ENCODE measurements around the gene NTNG2.

Gene NTNG2

GRCh38 chr9:132235894-132236661 lies 74.2 kb downstream of the NTNG2 start:
- DNase-seq (ENCODE audit: low spot score) = peak; percentile 59

DNA sequence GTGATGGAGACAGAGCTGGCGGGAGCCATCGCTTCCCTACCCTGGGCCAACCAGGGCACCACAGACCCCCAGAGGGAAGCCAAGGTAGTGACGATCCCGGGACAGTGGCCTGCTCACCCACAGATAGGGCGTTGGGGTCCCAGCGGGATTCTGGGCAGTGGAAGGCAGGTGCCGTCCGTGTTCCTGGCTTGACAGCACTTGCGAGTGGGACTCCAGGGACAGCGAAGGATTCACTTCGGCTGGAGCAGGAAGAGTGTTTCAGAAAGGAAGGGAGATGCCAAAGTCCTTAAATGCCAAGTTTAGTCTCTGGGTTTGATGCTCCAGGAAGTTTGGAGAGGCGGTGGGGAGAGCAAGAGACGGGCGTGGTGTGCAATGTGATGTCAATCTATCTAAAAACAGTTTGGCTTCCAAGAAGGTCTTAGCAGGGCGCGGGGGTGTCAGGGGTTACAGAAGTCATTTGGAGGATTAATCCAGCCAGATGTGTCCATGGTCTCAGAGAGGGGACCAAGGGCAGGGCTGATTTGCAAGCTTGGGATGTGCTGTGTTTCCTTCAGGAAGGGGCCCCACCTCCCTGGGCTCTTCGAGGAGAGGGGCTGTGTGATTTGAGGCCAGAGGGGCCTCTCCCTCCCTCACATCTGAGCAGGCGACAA lies 74.9 kb downstream of the NTNG2 start:
- no peak for DNase-seq (ENCODE audit: low spot score)

- no peak for DNase-seq (ENCODE audit: low spot score)
Observed at GRCh38 chr9:132237481-132237880, 75.6 kb downstream of the NTNG2 start.

DNA sequence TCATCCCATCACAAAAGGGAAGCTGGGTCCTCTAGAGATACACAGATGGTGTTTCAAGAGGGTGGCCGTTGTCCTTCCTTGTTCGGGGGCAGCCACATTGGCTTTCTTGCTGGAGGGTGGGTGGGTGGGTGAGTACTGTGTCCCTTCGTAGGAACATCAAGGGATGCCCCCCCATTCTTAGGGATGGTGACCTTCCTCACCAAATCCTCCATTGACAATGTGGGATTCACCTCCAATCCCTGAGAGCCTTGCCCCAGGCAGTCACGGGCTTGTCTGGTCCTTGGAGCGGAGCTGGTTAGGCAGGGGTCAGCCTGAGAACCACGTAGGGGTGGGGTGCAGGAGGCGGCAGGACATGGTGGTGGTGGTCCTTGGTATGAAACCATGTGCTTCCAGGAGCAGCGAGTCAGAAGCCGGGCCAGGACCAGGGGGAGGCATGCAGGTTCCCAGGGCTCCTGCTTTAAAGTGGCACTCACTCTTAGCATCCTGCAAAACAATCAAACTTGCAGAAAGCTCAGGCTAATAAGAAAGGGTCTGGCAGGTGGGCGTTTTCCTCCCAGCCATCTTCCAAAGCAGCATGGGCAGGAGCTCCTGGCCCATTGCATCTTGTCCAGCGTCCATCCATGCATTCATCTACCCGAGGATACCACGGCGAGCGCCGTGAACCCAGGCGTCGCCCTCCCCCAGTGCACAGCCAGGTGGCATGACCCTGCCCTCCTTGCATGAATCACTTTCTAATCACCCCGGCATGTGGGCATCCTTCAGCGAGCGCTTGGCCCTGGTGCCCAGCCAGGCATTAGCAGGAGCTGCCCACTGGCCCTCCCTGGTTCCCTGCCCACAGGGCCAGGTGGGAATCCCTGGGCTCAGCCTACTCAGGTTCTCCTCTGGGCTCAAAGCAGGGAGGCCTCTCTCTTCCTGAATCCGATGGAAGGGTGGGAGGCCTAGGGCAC lies 76.4 kb downstream of the NTNG2 start:
- no peak for DNase-seq (ENCODE audit: low spot score)

GRCh38 chr9:132238992-132239391 lies 77.1 kb downstream of the NTNG2 start:
- no peak for DNase-seq (ENCODE audit: low spot score)

- no peak for DNase-seq (ENCODE audit: low spot score)
Observed at GRCh38 chr9:132239518-132239917, 77.7 kb downstream of the NTNG2 start.

DNA sequence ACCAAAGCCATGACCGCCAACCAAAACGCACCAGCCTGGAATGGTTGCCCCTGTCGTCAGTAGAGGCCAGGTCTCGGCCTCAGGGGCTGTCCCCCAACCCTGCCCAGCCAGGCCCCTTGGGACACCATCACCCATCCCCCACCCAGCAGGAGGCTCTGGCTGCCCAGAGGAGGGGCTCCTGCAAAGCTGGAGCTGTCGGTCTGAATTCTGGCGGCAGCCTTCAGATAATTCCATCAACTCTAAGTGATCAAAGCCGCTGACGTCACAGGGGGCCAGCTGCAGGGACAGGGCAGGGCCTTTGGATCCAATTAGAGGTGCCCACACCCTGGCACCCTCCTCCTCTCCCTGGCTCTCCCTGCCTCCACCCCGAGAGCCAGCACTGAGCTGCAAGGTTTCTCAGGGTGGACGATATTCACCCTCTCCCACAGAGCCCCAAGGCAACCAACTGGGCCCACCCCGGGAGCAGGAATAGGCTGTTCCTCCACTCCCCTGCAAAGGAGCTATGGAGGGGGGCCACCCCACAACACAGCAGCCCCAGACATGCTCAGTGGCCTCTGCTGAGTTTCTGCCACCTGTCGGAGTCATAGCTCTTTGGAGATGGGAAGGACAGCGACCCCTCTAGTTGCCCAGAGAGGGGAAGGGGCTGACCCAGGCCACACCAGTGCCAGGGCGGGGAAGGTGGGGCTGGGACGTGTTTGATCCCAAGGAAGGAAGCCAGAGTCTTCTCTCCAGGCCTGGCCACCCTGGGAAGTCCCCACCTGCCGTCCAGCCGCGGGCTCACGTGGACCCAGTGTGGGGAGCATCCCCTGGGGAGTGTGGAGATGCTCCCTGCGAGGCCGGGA lies 78.4 kb downstream of the NTNG2 start:
- no peak for DNase-seq (ENCODE audit: low spot score)

DNA sequence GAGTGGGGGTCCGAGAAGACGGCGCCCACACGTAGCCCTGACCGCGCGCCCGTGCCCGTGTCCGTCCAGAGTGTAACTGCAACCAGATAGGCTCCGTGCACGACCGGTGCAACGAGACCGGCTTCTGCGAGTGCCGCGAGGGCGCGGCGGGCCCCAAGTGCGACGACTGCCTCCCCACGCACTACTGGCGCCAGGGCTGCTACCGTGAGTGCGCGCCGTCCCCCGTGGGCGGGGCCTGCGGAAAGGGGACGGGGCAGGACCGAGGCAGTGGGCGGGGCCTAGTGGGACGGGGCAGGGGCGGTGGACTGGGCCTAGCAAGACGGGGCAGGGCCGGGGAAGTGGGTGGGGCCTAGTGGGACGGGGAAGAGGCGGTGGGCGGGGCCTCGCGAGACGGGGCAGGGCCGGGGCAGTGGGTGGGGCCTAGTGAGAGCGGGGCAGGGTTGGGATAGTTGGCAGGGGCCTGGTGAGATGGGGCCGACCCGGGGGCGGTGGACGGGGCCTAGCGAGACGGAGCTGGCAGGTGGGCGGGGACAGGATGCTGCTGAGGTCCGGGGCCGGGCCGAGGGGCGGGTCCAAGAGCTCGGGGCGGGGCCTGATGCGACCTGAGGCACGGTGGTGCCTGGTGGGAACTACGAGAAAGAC lies 79.1 kb downstream of the NTNG2 start:
- DNase-seq (ENCODE audit: low spot score) = peak; percentile 89

DNA sequence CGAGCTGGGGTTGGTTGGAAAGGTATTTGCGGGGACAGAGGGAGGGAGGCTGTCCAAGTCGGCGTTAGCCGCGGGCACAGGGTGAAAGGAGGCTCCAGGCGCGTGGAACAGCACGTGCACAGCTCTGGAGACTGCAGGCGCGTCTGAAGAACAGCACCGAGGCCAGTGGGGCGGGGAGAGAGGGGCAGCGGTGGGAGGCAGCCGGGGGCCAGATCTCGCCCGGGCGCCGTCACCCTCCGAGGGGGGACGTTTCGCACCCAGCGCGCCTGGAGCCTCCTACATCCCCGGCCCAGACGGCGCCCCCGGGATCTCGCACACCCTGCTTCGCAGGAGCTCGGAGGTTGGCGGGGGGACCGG lies 79.6 kb downstream of the NTNG2 start:
- DNase-seq (ENCODE audit: low spot score) = no peak

DNA sequence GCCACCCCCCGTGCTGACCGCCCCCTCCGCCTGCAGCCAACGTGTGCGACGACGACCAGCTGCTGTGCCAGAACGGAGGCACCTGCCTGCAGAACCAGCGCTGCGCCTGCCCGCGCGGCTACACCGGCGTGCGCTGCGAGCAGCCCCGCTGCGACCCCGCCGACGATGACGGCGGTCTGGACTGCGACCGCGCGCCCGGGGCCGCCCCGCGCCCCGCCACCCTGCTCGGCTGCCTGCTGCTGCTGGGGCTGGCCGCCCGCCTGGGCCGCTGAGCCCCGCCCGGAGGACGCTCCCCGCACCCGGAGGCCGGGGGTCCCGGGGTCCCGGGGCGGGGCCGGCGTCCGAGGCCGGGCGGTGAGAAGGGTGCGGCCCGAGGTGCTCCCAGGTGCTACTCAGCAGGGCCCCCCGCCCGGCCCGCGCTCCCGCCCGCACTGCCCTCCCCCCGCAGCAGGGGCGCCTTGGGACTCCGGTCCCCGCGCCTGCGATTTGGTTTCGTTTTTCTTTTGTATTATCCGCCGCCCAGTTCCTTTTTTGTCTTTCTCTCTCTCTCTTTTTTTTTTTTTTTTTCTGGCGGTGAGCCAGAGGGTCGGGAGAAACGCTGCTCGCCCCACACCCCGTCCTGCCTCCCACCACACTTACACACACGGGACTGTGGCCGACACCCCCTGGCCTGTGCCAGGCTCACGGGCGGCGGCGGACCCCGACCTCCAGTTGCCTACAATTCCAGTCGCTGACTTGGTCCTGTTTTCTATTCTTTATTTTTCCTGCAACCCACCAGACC lies 80.2 kb downstream of the NTNG2 start:
- no peak for DNase-seq (ENCODE audit: low spot score)

- no peak for DNase-seq (ENCODE audit: low spot score)
Observed at GRCh38 chr9:132242621-132243155, 80.8 kb downstream of the NTNG2 start.

DNA sequence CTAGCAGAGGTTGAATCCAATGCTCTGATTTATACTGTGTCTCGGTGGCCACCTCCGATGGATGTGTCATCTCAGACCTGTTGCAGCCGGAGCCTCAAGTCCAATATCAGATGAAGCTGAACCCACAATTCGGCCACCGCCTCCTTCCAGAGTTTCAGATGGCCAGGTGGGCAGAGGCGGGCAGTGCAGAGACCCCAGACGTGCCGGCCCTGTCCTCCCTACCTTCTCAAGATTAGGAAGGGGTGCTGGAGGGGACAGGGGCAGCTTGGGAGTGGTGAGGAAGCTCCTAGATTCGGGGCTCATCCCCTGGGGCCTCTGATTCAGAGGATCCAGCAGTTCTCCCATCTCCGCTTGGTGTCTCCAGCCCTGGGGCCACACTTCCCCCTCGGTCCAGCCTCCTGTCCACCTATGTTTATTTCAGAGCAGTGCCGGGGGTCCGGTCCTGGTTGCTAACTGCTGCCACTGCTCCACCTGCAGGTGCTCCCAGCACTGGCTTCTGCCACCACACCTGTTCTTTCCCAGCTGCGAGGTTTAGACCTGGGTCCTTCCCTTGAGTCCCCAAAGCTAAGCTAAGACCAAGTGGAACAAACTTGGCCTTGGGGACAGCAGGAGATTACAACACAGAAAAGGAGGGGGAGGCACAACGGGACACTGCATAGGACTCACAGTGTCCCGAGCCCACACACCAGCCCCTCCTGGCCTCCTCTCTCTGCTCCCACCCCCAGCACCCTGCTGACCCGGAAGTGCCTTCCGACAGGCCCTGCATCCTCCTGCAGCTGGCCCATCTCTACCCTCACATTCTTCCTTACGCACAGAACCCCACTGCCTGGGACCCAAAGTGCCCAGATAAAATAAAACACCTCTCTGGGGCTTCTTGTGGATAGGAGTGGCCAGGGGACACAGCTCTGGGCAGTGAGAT lies 81.6 kb downstream of the NTNG2 start:
- no peak for DNase-seq (ENCODE audit: low spot score)

DNA sequence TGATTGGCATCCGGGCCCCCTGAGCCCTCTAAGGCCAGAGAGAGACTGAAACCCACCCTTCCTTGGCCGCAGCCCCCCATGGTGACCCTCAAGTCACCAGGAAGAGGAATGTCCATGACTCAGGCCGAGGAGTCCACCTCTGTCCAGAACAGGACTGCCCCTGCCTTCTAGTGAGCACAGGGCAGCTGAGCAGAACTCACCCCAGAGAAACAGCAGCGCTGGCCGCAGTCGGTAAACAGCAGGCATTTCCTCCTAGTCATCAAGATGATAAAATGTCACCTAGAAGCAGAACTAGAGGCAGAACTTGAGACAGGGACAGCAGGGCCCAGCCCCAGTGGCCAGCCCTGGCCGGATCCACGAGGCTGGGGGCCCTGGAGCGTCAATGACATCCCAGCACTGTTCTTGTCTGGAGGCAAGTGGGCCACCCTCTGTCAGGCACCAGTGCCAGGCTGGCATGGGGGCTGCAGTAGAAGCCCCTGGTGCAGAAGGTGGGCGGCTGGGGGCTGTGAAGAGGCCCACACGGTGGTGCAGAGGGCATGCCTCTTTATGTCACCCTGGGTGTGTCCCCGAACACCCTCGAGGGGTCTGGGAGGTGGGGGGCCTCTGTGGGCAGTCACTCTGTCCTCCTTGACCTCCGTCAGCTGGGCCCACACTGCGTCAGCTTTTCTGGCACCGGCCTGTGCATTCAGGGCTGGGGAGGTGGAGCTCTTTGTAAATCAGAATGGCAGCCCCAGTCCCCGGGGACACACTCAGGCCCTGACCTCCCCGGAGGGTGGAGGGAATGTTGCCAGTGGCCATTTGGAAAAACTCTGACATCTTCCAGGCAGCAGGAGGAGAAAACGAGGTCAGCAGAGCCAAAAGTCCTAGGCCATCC lies 83.0 kb downstream of the NTNG2 start:
- DNase-seq (ENCODE audit: low spot score) = no peak

DNA sequence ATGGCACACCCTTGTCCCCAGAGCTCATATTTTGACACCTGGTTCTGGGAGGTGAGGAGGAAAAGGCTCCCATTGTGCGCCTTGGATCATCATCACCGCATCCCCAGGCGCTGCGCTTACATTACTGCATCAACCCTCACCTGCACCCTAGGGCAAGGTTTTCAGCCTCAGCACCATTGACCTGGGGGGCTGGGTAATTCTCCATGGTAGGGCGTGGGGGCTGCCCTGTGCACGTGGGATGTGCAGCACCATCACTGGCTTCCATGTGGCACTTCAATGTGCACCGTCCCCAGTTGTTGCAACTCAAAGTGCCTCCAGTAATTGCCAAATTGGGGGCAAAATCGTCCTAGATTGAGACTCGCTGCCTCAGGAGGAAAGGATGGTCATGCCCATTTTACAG lies 83.6 kb downstream of the NTNG2 start:
- no peak for DNase-seq (ENCODE audit: low spot score)

DNA sequence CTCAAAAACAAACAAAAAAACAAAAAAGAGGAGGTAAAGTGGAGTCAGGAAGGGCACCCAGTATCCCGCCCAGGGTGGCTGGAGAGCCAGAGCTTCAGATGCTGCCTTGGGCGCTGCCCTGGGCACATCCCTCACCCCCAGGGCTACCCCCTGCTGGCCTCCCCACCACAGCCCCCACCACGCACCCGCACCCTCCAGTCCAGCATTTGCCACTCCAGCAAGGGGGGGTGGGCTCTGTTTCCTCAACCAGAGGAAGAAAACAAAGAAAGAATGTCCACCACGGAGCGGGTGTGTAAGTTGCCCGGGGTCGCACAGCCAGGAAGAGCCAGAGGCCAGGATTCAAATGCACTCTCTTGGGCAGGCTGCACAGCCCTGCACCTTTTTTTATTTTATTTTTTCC lies 86.1 kb downstream of the NTNG2 start:
- no peak for DNase-seq (ENCODE audit: low spot score)

GRCh38 chr9:132249123-132249522 lies 87.3 kb downstream of the NTNG2 start:
- no peak for DNase-seq (ENCODE audit: low spot score)

DNA sequence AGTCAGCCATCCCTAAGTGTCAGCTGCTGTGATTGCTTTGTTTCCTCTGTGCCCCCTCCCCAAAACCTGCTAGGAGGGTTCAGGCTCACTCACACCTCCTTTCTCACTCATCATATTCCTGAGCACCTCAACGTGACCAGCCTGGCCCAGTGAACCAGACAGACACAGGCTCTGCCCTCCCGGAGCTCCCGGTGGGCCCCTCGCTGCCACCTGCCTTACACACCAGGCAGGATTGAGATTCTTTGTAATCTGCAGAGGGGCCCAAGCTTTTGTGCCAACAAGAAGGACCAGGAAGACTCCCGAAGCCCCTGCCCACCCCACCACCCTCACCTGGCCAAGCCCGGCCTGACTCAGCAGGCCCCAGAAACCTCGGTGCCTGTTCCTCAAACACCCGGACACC lies 87.8 kb downstream of the NTNG2 start:
- DNase-seq (ENCODE audit: low spot score) = no peak
